ENCODE results near the gene SDK1. TPM values are rescaled to one million over a fixed set of nuclear protein-coding genes. Genes with fewer than 3 reads are reported as not detected.
"Not testable (repeated sequence)": the region's sequence is repeated elsewhere in the genome, so short reads cannot be mapped to it uniquely, and the experiment has no call there.

SDK1 gene
- polyA plus RNA-seq, 12 donors: 1.7 to 5.8 (median 2.8) TPM; not detected in 1

GRCh38 chr7:3956949-3957348, 655.9 kb downstream of the SDK1 start:
- no peak for DNase-seq

- DNase-seq: no peak
Measured at GRCh38 chr7:3957472-3958108, 656.5 kb downstream of the SDK1 start.

- DNase-seq: no peak
Measured at GRCh38 chr7:3958109-3958483, 657.0 kb downstream of the SDK1 start.

- DNase-seq: no peak
Measured at GRCh38 chr7:3959364-3959763, 658.3 kb downstream of the SDK1 start.

GRCh38 chr7:3960050-3960763, 659.2 kb downstream of the SDK1 start:
- DNase-seq: no peak

GRCh38 chr7:3960942-3961341, 659.9 kb downstream of the SDK1 start:
- no peak for DNase-seq

- DNase-seq: no peak
Measured at GRCh38 chr7:3961857-3962503, 660.9 kb downstream of the SDK1 start.

GRCh38 chr7:3963768-3964167, 662.7 kb downstream of the SDK1 start:
- DNase-seq: not testable (repeated sequence)

- DNase-seq: no peak
Measured at GRCh38 chr7:3964980-3965606, 664.0 kb downstream of the SDK1 start.

- no peak for DNase-seq
Measured at GRCh38 chr7:3965794-3966395, 664.8 kb downstream of the SDK1 start.

GRCh38 chr7:3968234-3968633, 667.2 kb downstream of the SDK1 start:
- DNase-seq: no peak

- DNase-seq: no peak
Measured at GRCh38 chr7:3969286-3969685, 668.2 kb downstream of the SDK1 start.

- no peak for DNase-seq
Measured at GRCh38 chr7:3971323-3971722, 670.3 kb downstream of the SDK1 start.

- no peak for DNase-seq
Measured at GRCh38 chr7:3973264-3973663, 672.2 kb downstream of the SDK1 start.

- DNase-seq: no peak
Measured at GRCh38 chr7:3974329-3974728, 673.3 kb downstream of the SDK1 start.

GRCh38 chr7:3975371-3975770, 674.3 kb downstream of the SDK1 start:
- DNase-seq: no peak

- DNase-seq: no peak
Measured at GRCh38 chr7:3977391-3977790, 676.3 kb downstream of the SDK1 start.

GRCh38 chr7:3978839-3979238, 677.8 kb downstream of the SDK1 start:
- DNase-seq: no peak

GRCh38 chr7:3979611-3980299, 678.7 kb downstream of the SDK1 start:
- no peak for DNase-seq

GRCh38 chr7:3980300-3980643, 679.2 kb downstream of the SDK1 start:
- DNase-seq: no peak

GRCh38 chr7:3981281-3981680, 680.2 kb downstream of the SDK1 start:
- no peak for DNase-seq

GRCh38 chr7:3984456-3984855, 683.4 kb downstream of the SDK1 start:
- no peak for DNase-seq

Data from muscle of arm (tissue), 12 donors.